HepG2 (cell line): ENCODE results near the gene CST1.
"Not testable (repeated sequence)": the region's sequence is repeated elsewhere in the genome, so short reads cannot be mapped to it uniquely, and the experiment has no call there.

Source experiments
- EZH2 ChIP-seq: conservative IDR thresholded peaks from 2 replicates; pipeline ENCODE4 v1.6.1; 2012; ENCODE audit warnings: mild to moderate bottlenecking, low read depth, low read length, moderate library complexity
- NFRKB ChIP-seq: fragments of 450-650 bp; IDR thresholded peaks from 2 replicates; pipeline ENCODE4 v1.6.1; 2017
- SMC3 ChIP-seq: IDR thresholded peaks from 2 replicates; pipeline ENCODE4 v1.6.1; 2011; ENCODE audit warnings: low read length, improper control_type of control experiment
- ZNF431 ChIP-seq: sonication (generic); formaldehyde crosslinking; IDR thresholded peaks from 2 replicates; pipeline ENCODE4 v1.9.0; 2022; ENCODE audit warnings: missing genetic modification reagents, low read depth, mild to moderate bottlenecking, borderline replicate concordance
- TF ChIP-seq, protein P1 (sequence below): sonication (generic); formaldehyde crosslinking; IDR thresholded peaks from 2 replicates; pipeline ENCODE4 v1.5.0; 2020; ENCODE audit warnings: mild to moderate bottlenecking, missing genetic modification reagents, moderate library complexity
- TF ChIP-seq, protein P2 (sequence below): sonication (generic); formaldehyde crosslinking; conservative IDR thresholded peaks from 2 replicates; pipeline ENCODE4 v1.4.0; 2020; ENCODE audit warnings: missing genetic modification reagents
- TF ChIP-seq, protein P3 (sequence below): sonication (generic); formaldehyde crosslinking; IDR thresholded peaks from 2 replicates; pipeline ENCODE4 v1.8.0; 2022; ENCODE audit warnings: mild to moderate bottlenecking, missing genetic modification reagents; ENCODE audit not compliant: insufficient replicate concordance

DNA sequence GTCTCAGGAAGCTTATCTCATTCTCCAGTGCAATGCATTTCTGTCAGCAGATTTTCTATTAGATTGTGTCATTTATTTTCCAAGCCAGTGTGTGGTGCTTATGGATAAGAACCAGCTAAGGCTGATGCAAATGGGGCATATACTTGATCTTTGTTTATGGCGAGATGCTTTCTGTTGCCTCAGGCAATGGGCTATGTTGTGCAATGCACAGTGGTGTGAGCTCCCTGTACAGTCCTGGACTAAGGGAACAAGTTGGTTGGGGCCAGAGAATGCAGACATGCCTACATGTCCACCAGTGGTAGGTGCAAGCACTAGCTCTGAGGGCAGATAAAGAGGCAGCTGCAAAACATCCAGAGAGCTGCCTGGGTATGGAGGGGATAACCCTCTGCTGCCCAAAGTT is 16.3 kb downstream of the CST1 start:
- TF ChIP-seq, protein P1, sequence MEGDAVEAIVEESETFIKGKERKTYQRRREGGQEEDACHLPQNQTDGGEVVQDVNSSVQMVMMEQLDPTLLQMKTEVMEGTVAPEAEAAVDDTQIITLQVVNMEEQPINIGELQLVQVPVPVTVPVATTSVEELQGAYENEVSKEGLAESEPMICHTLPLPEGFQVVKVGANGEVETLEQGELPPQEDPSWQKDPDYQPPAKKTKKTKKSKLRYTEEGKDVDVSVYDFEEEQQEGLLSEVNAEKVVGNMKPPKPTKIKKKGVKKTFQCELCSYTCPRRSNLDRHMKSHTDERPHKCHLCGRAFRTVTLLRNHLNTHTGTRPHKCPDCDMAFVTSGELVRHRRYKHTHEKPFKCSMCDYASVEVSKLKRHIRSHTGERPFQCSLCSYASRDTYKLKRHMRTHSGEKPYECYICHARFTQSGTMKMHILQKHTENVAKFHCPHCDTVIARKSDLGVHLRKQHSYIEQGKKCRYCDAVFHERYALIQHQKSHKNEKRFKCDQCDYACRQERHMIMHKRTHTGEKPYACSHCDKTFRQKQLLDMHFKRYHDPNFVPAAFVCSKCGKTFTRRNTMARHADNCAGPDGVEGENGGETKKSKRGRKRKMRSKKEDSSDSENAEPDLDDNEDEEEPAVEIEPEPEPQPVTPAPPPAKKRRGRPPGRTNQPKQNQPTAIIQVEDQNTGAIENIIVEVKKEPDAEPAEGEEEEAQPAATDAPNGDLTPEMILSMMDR (CRISPR knock-in tag), result not testable (repeated sequence)
- TF ChIP-seq, protein P2, sequence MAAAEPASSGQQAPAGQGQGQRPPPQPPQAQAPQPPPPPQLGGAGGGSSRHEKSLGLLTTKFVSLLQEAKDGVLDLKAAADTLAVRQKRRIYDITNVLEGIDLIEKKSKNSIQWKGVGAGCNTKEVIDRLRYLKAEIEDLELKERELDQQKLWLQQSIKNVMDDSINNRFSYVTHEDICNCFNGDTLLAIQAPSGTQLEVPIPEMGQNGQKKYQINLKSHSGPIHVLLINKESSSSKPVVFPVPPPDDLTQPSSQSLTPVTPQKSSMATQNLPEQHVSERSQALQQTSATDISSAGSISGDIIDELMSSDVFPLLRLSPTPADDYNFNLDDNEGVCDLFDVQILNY (CRISPR knock-in tag), result not testable (repeated sequence)
- TF ChIP-seq NFRKB, ZNF431, SMC3, EZH2: not testable (repeated sequence)
- TF ChIP-seq, protein P3, sequence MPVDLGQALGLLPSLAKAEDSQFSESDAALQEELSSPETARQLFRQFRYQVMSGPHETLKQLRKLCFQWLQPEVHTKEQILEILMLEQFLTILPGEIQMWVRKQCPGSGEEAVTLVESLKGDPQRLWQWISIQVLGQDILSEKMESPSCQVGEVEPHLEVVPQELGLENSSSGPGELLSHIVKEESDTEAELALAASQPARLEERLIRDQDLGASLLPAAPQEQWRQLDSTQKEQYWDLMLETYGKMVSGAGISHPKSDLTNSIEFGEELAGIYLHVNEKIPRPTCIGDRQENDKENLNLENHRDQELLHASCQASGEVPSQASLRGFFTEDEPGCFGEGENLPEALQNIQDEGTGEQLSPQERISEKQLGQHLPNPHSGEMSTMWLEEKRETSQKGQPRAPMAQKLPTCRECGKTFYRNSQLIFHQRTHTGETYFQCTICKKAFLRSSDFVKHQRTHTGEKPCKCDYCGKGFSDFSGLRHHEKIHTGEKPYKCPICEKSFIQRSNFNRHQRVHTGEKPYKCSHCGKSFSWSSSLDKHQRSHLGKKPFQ, result not testable (repeated sequence)
